Spleen (tissue), 11 donors: ENCODE data around the gene ETV5. TPM values are rescaled to one million over a fixed set of nuclear protein-coding genes. Genes with fewer than 3 reads are reported as not detected.

Source experiments
- DNase-seq: peaks from one replicate; pipeline ENCODE4 v3.0.0-alpha.2; 2020
- H3K27ac ChIP-seq, 8 donors: fragments of 200-600 bp; sonication (generic) in 7 of 8; 1 replicate in 4 of 8; 2 replicates in 4 of 8; pipeline versions ENCODE4 v1.5.0 to v1.8.0; 2016 to 2021; ENCODE audit warnings: inconsistent platforms in 4 of 8, mild to moderate bottlenecking in 4 of 8, moderate library complexity in 1 of 8
- H3K27me3 ChIP-seq, 7 donors: fragments of 200-600 bp; sonication (generic) in 6 of 7; replicated peaks in 1 of 7; 1 replicate in 4 of 7; 2 replicates in 3 of 7; pipeline versions ENCODE4 v1.5.0 to v1.8.0; 2016 to 2021; ENCODE audit warnings: inconsistent platforms in 3 of 7, mild to moderate bottlenecking in 1 of 7
- H3K36me3 ChIP-seq, 6 donors: fragments of 200-600 bp; sonication (generic) in 5 of 6; 1 replicate in 4 of 6; 2 replicates in 2 of 6; pipeline versions ENCODE4 v1.5.0 to v1.8.0; 2016 to 2021; ENCODE audit warnings: inconsistent platforms in 2 of 6
- H3K4me1 ChIP-seq, 6 donors: fragments of 200-600 bp; sonication (generic) in 5 of 6; 1 replicate in 3 of 6; 2 replicates in 3 of 6; pipeline versions ENCODE4 v1.5.0 to v1.8.0; 2016 to 2021; ENCODE audit warnings: inconsistent platforms in 3 of 6
- H3K4me3 ChIP-seq, 8 donors: fragments of 200-600 bp; sonication (generic) in 7 of 8; 1 replicate in 4 of 8; 2 replicates in 4 of 8; pipeline versions ENCODE4 v1.5.0 to v1.8.0; 2016 to 2021; ENCODE audit warnings: inconsistent platforms in 4 of 8, mild to moderate bottlenecking in 4 of 8, moderate library complexity in 2 of 8
- H3K9me3 ChIP-seq, 8 donors: fragments of 200-600 bp; sonication (generic) in 7 of 8; 1 replicate in 4 of 8; 2 replicates in 4 of 8; pipeline versions ENCODE4 v1.5.0 to v1.8.0; 2016 to 2021; ENCODE audit warnings: inconsistent platforms in 4 of 8
- CTCF ChIP-seq, 11 experiments: fragments of 200-600 bp in 7 of 11; fragments of 450-650 bp in 4 of 11; sonication (generic) in 4 of 11; IDR thresholded peaks in 8 of 11; conservative IDR thresholded peaks in 3 of 11; 1 replicate in 7 of 11; 2 replicates in 4 of 11; pipeline versions ENCODE4 v1.4.0 to v1.8.0; 2016 to 2021; ENCODE audit warnings: antibody characterized with exemption in 11 of 11, inconsistent platforms in 4 of 11, mild to moderate bottlenecking in 1 of 11
- POLR2A ChIP-seq, 3 donors: fragments of 450-650 bp; IDR thresholded peaks; one replicate each; pipeline ENCODE4 v1.5.1; 2017; ENCODE audit warnings: antibody characterized with exemption in 3 of 3, mild to moderate bottlenecking in 1 of 3
- POLR2AphosphoS5 ChIP-seq, 3 donors: sonication (generic); formaldehyde crosslinking; IDR thresholded peaks; one replicate each; pipeline ENCODE4 v1.5.1; 2017; ENCODE audit warnings: antibody characterized with exemption in 3 of 3
- WGBS, 5 donors: extraction: QIAGEN DNeasy Blood & Tissue Kit in 3 of 5; methylation state at CpG; one replicate each; pipeline versions ENCODE4 v1.1.5 to v1.1.7; 2013 to 2018; 5-methylcytosine and 5-hydroxymethylcytosine counted together
- intact Hi-C: fragments of 100-400 bp; cut with DNase I; formaldehyde crosslinking; loops from one replicate; pipeline ENCODE4 v1.15.0; 2023; ENCODE audit warnings: low total_unique reads
- polyA plus RNA-seq, 3 donors: library from polyadenylated mRNA; stranded (reverse); fragments of 200-250 nt; gene quantifications; one replicate each; pipeline ENCODE4 v1.2.1, GENCODE V29; 2013
- total RNA-seq, 7 donors: library from RNA; depleted of rRNA in 3 of 7; stranded (reverse); fragments of >200 nt in 3 of 7; fragmentation: NEBNext Ultra II Directional in 4 of 7; extraction: Animal tissue kit (Norgen Biotek cat#: 25700) in 4 of 7; gene quantifications; one replicate each; pipeline versions ENCODE4 v1.1.0 to v1.2.1, GENCODE V29; 2016 to 2021
- donor health status: healthy with polysubstance abuse.
- donor health status: DM: no; HTN: no; CAD: no; lungs with moderate emphysema.
- donor health status: DM: no; HTN: no; CAD: no.
- donor health status: Bipolar disorder and iron deficiency.
- donor health status: healthy.
- donor health status: DM: no; HTN: no; CAD: no.
- donor health status: DM: yes; HTN: yes; CAD: no.

The ETV5 gene
- total and polyA plus RNA-seq, 10 donors, result 5.2 to 65.5 (median 24.0) TPM

DNA sequence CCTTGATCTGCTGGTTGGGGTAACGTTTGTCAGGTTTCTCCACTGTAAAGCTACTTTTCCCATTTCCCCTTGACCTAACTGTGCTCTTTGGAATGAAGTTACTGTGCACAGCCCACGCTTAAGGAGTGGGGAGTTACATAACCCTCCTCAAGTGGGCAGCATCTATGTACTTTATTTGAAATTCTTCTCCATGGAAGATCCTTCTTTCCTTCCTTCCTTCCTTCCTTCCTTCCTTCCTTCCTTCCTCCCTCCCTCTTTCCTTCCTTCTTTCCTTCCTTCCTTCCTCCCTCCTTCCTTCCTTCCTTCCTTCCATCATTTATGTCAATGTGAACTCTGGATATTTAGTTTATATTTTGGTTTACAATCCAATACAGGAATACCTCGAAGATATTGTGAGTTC, 94.0 kb downstream of the ETV5 start:
- DNase-seq, result no peak
- Histone ChIP-seq H3K4me1 (no peaks in the 10 kb centered on the region), H3K27ac (no peak overlapping the region), H3K9me3 (peaks cover 0 to 10% (median 2%) of the 10 kb centered on the region in 8 donors), H3K4me3 (no peak overlapping the region), H3K36me3 (no peaks in the 10 kb centered on the region), H3K27me3 (peaks cover 0 to 35% (median 0%) of the 10 kb centered on the region in 7 donors)
- 70 to 79% (median 74%) methylated on average over 3 of the region's 3 CpGs for WGBS, 5 donors
- intact Hi-C loops, result no loop called here
- TF ChIP-seq CTCF (IDR thresholded peaks at IDR 0.05 in 8 of 11, conservative IDR thresholded peaks at IDR 0.05 in 3 of 11) (no peak), POLR2AphosphoS5 (IDR thresholded peaks at IDR 0.05) (no peak), POLR2A (IDR thresholded peaks at IDR 0.05) (no peak)

DNA sequence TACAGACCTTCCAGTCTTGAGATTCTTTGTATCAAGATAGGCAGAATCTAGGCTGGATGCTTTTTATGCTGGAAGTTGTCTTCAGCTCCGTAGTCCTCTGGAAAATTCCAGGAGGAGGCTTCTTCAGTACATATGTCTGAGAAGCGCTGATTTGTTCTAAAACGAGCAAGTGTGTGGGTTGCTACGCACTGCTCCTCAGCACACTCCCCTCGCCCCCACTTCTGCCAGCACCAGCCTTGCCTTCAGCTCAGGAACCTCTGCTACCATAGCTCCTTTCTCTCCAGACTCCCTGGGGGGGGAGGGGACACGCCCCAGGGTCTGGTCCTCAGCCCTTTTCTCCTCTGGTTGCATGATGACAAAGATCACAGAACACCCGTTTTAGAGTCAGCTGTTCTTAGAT, 95.6 kb downstream of the ETV5 start:
- Histone ChIP-seq H3K27ac (no peak overlapping the region), H3K36me3 (no peaks in the 10 kb centered on the region), H3K4me3 (no peak overlapping the region), H3K27me3 (peaks cover 0 to 37% (median 0%) of the 10 kb centered on the region in 7 donors), H3K9me3 (peaks cover 0 to 10% (median 2%) of the 10 kb centered on the region in 8 donors), H3K4me1 (no peaks in the 10 kb centered on the region)
- DNase-seq, result no peak
- 73 to 79% (median 77%) methylated on average over 7 of the region's 7 CpGs for WGBS, 5 donors
- intact Hi-C loops, result no loop called here
- TF ChIP-seq POLR2AphosphoS5 (IDR thresholded peaks at IDR 0.05), result no peak
- no peak for TF ChIP-seq CTCF (IDR thresholded peaks at IDR 0.05 in 8 of 11, conservative IDR thresholded peaks at IDR 0.05 in 3 of 11)
- no peak for TF ChIP-seq POLR2A (IDR thresholded peaks at IDR 0.05)

GRCh38 chr3:186012137-186012536, 96.8 kb downstream of the ETV5 start:
- peaks cover 0 to 10% (median 2%) of the 10 kb centered on the region in 8 donors for H3K9me3 ChIP-seq
- H3K36me3 ChIP-seq, result no peaks in the 10 kb centered on the region
- intact Hi-C loops, result no loop called here
- 83 to 96% (median 92%) methylated on average over 4 of the region's 4 CpGs for WGBS, 5 donors
- H3K27ac ChIP-seq, result no peak overlapping the region
- TF ChIP-seq POLR2A (IDR thresholded peaks at IDR 0.05) (no peak), POLR2AphosphoS5 (IDR thresholded peaks at IDR 0.05) (no peak), CTCF (IDR thresholded peaks at IDR 0.05 in 8 of 11, conservative IDR thresholded peaks at IDR 0.05 in 3 of 11) (no peak)
- H3K27me3 ChIP-seq, result peaks cover 0 to 33% (median 0%) of the 10 kb centered on the region in 7 donors
- no peak for DNase-seq
- H3K4me1 ChIP-seq, result no peaks in the 10 kb centered on the region
- H3K4me3 ChIP-seq, result no peak overlapping the region

- H3K27me3 ChIP-seq, result peaks cover 0 to 12% (median 0%) of the 10 kb centered on the region in 7 donors
- 94 to 97% (median 95%) methylated on average over 7 of the region's 7 CpGs for WGBS, 5 donors
- no peak for DNase-seq
- no peaks in the 10 kb centered on the region for H3K36me3 ChIP-seq
- TF ChIP-seq POLR2A (IDR thresholded peaks at IDR 0.05) (no peak), CTCF (IDR thresholded peaks at IDR 0.05 in 8 of 11, conservative IDR thresholded peaks at IDR 0.05 in 3 of 11) (no peak), POLR2AphosphoS5 (IDR thresholded peaks at IDR 0.05) (no peak)
- H3K27ac ChIP-seq, result no peak overlapping the region
- H3K4me1 ChIP-seq, result no peaks in the 10 kb centered on the region
- H3K4me3 ChIP-seq, result no peak overlapping the region
- no peaks in the 10 kb centered on the region for H3K9me3 ChIP-seq
- intact Hi-C loops, result no loop called here
Measured at GRCh38 chr3:186004671-186005070, 104.2 kb downstream of the ETV5 start.
